Gastrocnemius medialis (tissue), 4 donors: ENCODE results near the gene CTIF.

Experiments used
- CTCF ChIP-seq, 5 experiments: fragments of 450-650 bp in 3 of 5; fragments of 200-600 bp in 2 of 5; sonication (generic) in 2 of 5; IDR thresholded peaks in 4 of 5; conservative IDR thresholded peaks in 1 of 5; 1 replicate in 4 of 5; 2 replicates in 1 of 5; pipeline ENCODE4 v1.5.1; 2016 to 2019; ENCODE audit warnings: antibody characterized with exemption in 5 of 5, mild to moderate bottlenecking in 3 of 5, moderate library complexity in 3 of 5
- POLR2A ChIP-seq, 2 donors: fragments of 450-650 bp; IDR thresholded peaks; one replicate each; pipeline ENCODE4 v1.6.1; 2017; ENCODE audit warnings: antibody characterized with exemption in 2 of 2, mild to moderate bottlenecking in 2 of 2, moderate library complexity in 2 of 2

GRCh38 chr18:48564139-48564538, 25.3 kb downstream of the CTIF start:
- no peak for TF ChIP-seq POLR2A (IDR thresholded peaks at IDR 0.05)
- no peak for TF ChIP-seq CTCF (IDR thresholded peaks at IDR 0.05 in 4 of 5, conservative IDR thresholded peaks at IDR 0.05 in 1 of 5)
